H1 (cell line): Measurements from ENCODE around the gene GJB3. TPM values are rescaled to one million over a fixed set of nuclear protein-coding genes. Genes with fewer than 3 reads are reported as not detected.

Experiments
- BCL11A ChIP-seq, 2 experiments: IDR thresholded peaks; one replicate each; pipeline ENCODE4 v1.6.1; 2011; ENCODE audit warnings: low read depth in 2 of 2, low read length in 2 of 2, mild to moderate bottlenecking in 2 of 2
- CHD2 ChIP-seq: IDR thresholded peaks from 2 replicates; pipeline ENCODE4 v1.6.1; 2012; ENCODE audit warnings: low read length, improper control_type of control experiment
- CREB1 ChIP-seq: IDR thresholded peaks from 2 replicates; pipeline ENCODE4 v1.6.1; 2012; ENCODE audit warnings: inconsistent platforms
- POU5F1 ChIP-seq: IDR thresholded peaks from 2 replicates; pipeline ENCODE4 v1.6.1; 2011; ENCODE audit warnings: low read depth, mild to moderate bottlenecking, low read length, moderate library complexity
- SIX5 ChIP-seq: IDR thresholded peaks from 2 replicates; pipeline ENCODE4 v1.6.1; 2011; ENCODE audit warnings: mild to moderate bottlenecking, low read depth, low read length
- YY1 ChIP-seq: IDR thresholded peaks from 2 replicates; pipeline ENCODE4 v1.6.1; 2011; ENCODE audit warnings: low read depth, mild to moderate bottlenecking, low read length
- polyA plus RNA-seq, 7 experiments: library from polyadenylated mRNA; depleted of rRNA in 3 of 7; stranded (reverse) in 5 of 7; unstranded in 2 of 7; fragments of >200 nt in 5 of 7; fragments of 200-250 nt in 2 of 7; gene quantifications; 1 replicate in 5 of 7; 2 replicates in 1 of 7; 4 replicates in 1 of 7; pipeline versions ENCODE4 v1.2.1 to v1.2.3, GENCODE V29; 2011 to 2013; ENCODE audit warnings: missing spikeins in 2 of 7, mixed read lengths in 2 of 7
- total RNA-seq: library from RNA; stranded (reverse); fragmentation: NEBNext Ultra II Directional; extraction: Animal tissue kit (Norgen Biotek cat#: 25700); gene quantifications from 2 replicates; pipeline ENCODE4 v1.2.1, GENCODE V29; 2021

The GJB3 gene
- total and polyA plus RNA-seq, 2 of the 8 experiments (the other 6 are each of a cell fraction or from before 2014, with no cell fraction given): 0.93 to 1.6 TPM

- TF ChIP-seq BCL11A (IDR thresholded peaks at IDR 0.05; ENCODE audit: low read depth in 2 of 2, low read length in 2 of 2) (no peak), YY1 (no peak), CREB1 (no peak), CHD2 (no peak), SIX5 (no peak), POU5F1 (no peak)
Observed at GRCh38 chr1:34800214-34800613, 19.2 kb downstream of the GJB3 start (continued).
